Heart left ventricle (tissue), 13 donors: ENCODE results near the gene TMEM132A.

Source experiments
- CTCF ChIP-seq, 12 donors: fragments of 200-600 bp; sonication (generic) in 4 of 12; IDR thresholded peaks; one replicate each; pipeline versions ENCODE4 v1.5.0 to v1.8.0; 2018 to 2022; ENCODE audit warnings: antibody characterized with exemption in 12 of 12, mild to moderate bottlenecking in 5 of 12
- POLR2A ChIP-seq, 2 donors: fragments of 450-650 bp; IDR thresholded peaks; one replicate each; pipeline ENCODE4 v1.6.1; 2017; ENCODE audit warnings: antibody characterized with exemption in 2 of 2, mild to moderate bottlenecking in 2 of 2, moderate library complexity in 2 of 2
- donor health status: ischemic (EF 13 %, LVEDD 7.1; RV severe dilation, severe dysfunction).
- donor health status: DM: no; HTN: yes; CAD: no.
- donor health status: DM: no; HTN: no; CAD: no.
- donor health status: ischemic (EF 25% LVEDD 6.9; RV normal size, moderate dysfunction).
- donor health status: ischemic (EF 25% LVEDD 5.7; RV mildly dilated, moderate dysfunction).
- donor health status: ischemic (EF 35%, LVEDD 5.7; RV mildly dilated, moderate dysfunction).
- donor health status: nonischemic (EF 11% LVEDD 7.7; RV severe dilation, severe dysfunction).
- donor health status: DM: yes; HTN: yes; CAD: no.
- donor health status: PGD.
- donor health status: ischemic (EF 29% LVEDD 5.4; RV normal size, mild dysfunction).
- donor health status: nonischemic (EF 23%, LVEDD 6.1; RV moderate dilation, normal function).

GRCh38 chr11:60908803-60909202, 15.5 kb upstream of the TMEM132A start:
- TF ChIP-seq POLR2A (IDR thresholded peaks at IDR 0.05) (no peak), CTCF (IDR thresholded peaks at IDR 0.05) (no peak)
